ENCODE measurements around the gene POMT1. TPM values are rescaled to one million over a fixed set of nuclear protein-coding genes. Genes with fewer than 3 reads are reported as not detected.

The POMT1 gene
- total RNA-seq, 1 experiment from 2014 or later: 39.6 TPM

GRCh38 chr9:131524665-131525315, 22.1 kb downstream of the POMT1 start:
- intact Hi-C loops (cut with micrococcal nuclease; ENCODE audit: unreplicated experiment): no loop called here

DNA sequence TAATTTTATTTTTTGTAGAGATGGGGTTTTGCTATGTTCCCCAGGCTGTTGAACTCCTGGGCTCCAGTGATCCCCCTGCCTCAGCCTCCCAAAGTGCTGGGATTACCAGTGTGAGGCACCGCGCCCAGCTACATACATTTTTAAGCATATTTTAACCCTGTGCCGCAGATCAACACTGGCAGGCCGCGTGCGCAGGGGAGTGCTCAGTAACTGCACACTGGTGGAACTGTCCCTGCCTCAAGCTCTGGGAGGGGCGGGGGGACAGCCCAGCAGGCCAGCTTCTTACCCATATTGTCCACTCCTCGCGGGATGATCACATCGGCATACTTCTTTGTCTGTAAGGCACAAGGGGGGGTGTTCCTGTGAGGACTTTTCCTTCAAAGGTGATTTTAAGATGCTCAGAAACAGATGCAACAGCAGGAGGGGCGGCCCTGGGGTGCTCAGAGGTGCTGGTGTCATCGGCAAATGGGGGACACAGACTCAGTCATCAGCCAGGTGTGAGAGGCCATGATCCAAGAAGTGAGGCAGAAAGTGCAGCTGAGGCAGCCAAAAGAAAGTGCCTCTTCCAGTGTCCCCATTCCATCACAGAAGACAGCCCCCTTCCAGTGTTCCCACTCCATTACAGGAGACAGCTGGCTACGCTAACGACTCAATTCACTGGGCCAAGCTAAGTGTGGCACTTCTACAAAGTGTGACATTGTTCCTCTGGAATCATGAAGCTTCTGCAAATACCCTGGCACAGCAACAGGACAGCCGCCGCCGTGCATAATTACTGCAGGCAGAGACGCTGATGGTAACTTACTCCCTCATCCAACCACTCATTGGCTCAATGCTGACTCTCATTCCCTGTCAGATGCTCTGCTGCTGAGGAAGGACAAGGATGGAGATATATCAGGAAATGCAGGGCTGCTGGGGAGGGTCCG, 23.2 kb downstream of the POMT1 start:
- no peaks in the 10 kb centered on the region for H3K9me3 ChIP-seq (ENCODE audit: low read depth, low read length, poor library complexity, severe bottlenecking)
- no peaks in the 10 kb centered on the region for H3K27me3 ChIP-seq (replicated peaks; ENCODE audit: insufficient read depth, low read depth, low read length, poor library complexity)
- CTCF ChIA-PET: no interaction called here
- POLR2A ChIA-PET (ENCODE audit: low non-redundant PET): no interaction called here
- TF ChIP-seq CTCF (conservative IDR thresholded peaks at IDR 0.05; ENCODE audit: low read depth, low read length) (no peak), EZH2 (IDR thresholded peaks at IDR 0.05; ENCODE audit: borderline replicate concordance, low read depth, low read length, poor library complexity, severe bottlenecking) (no peak)
- DNase-seq (ENCODE audit: low spot score): no peak
- H3K4me1 ChIP-seq (ENCODE audit: insufficient read depth, low read length, poor library complexity, severe bottlenecking): no peaks in the 10 kb centered on the region
- no peak overlapping the region for H3K4me3 ChIP-seq (ENCODE audit: low read depth, low read length, poor library complexity, severe bottlenecking)
- no TSS peak for BruUV-seq (replicated peaks)
- intact Hi-C loops (cut with micrococcal nuclease; ENCODE audit: unreplicated experiment): no loop called here
- no peak overlapping the region for H3K27ac ChIP-seq (ENCODE audit: low read depth, low read length, poor library complexity, severe bottlenecking)
- H3K36me3 ChIP-seq (ENCODE audit: insufficient read depth, low read length, poor library complexity, severe bottlenecking): peaks cover 75% of the 10 kb centered on the region

More at GRCh38 chr9:131524665-131525315, 22.1 kb downstream of the POMT1 start:
- no peak overlapping the region for H3K4me3 ChIP-seq (ENCODE audit: low read depth, low read length, poor library complexity, severe bottlenecking)
- no peak for TF ChIP-seq EZH2 (IDR thresholded peaks at IDR 0.05; ENCODE audit: borderline replicate concordance, low read depth, low read length, poor library complexity, severe bottlenecking)
- TF ChIP-seq CTCF (conservative IDR thresholded peaks at IDR 0.05; ENCODE audit: low read depth, low read length): no peak
- ChIA-PET CTCF (no interaction called here), POLR2A (ENCODE audit: low non-redundant PET) (no interaction called here)
- no peak for DNase-seq (ENCODE audit: low spot score)
- peaks cover 84% of the 10 kb centered on the region for H3K36me3 ChIP-seq (ENCODE audit: insufficient read depth, low read length, poor library complexity, severe bottlenecking)
- no peaks in the 10 kb centered on the region for H3K9me3 ChIP-seq (ENCODE audit: low read depth, low read length, poor library complexity, severe bottlenecking)
- no TSS peak for BruUV-seq (replicated peaks)
- H3K4me1 ChIP-seq (ENCODE audit: insufficient read depth, low read length, poor library complexity, severe bottlenecking): no peaks in the 10 kb centered on the region
- H3K27me3 ChIP-seq (replicated peaks; ENCODE audit: insufficient read depth, low read depth, low read length, poor library complexity): no peaks in the 10 kb centered on the region
- H3K27ac ChIP-seq (ENCODE audit: low read depth, low read length, poor library complexity, severe bottlenecking): no peak overlapping the region

DNA sequence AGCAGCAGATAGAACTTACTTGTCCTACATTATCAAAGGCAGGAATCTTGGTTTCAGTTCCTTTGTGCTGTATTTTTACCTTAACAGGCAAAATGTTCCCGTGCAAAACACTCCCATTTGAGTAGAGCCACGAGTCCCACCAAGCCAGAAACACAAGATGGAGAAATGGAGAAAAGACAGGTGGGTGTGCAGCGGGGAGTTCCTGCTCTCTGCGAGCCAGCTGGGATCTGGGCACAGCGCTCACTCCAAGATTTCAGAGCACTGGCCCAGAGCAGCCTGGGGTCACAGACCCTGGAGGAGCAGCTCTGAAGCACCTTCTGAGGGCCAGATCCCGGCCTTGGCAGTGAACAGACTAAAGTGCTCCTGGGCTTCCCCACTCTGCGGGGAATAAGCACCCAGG, 25.5 kb downstream of the POMT1 start:
- no TSS peak for BruUV-seq (replicated peaks)
- no peak for TF ChIP-seq CTCF (conservative IDR thresholded peaks at IDR 0.05; ENCODE audit: low read depth, low read length)
- no peak for TF ChIP-seq EZH2 (IDR thresholded peaks at IDR 0.05; ENCODE audit: borderline replicate concordance, low read depth, low read length, poor library complexity, severe bottlenecking)
- no peak for DNase-seq (ENCODE audit: low spot score)
- H3K27me3 ChIP-seq (replicated peaks; ENCODE audit: insufficient read depth, low read depth, low read length, poor library complexity): no peaks in the 10 kb centered on the region
- intact Hi-C loops (cut with micrococcal nuclease; ENCODE audit: unreplicated experiment): no loop called here
- H3K36me3 ChIP-seq (ENCODE audit: insufficient read depth, low read length, poor library complexity, severe bottlenecking): peaks cover 56% of the 10 kb centered on the region
- no peak overlapping the region for H3K4me3 ChIP-seq (ENCODE audit: low read depth, low read length, poor library complexity, severe bottlenecking)
- ChIA-PET POLR2A (ENCODE audit: low non-redundant PET) (no interaction called here), CTCF (no interaction called here)
- no peaks in the 10 kb centered on the region for H3K9me3 ChIP-seq (ENCODE audit: low read depth, low read length, poor library complexity, severe bottlenecking)
- H3K27ac ChIP-seq (ENCODE audit: low read depth, low read length, poor library complexity, severe bottlenecking): no peak overlapping the region
- H3K4me1 ChIP-seq (ENCODE audit: insufficient read depth, low read length, poor library complexity, severe bottlenecking): peaks cover 4% of the 10 kb centered on the region

Data from A673 (cell line).